Panc1 (cell line): ENCODE measurements around the gene ARL2BP. TPM values are rescaled to one million over a fixed set of nuclear protein-coding genes. Genes with fewer than 3 reads are reported as not detected.

Source experiments
- ATAC-seq: fragments of 200-7000 bp; cut with Tn5 transposase; 2 replicates; pipeline ENCODE4 v1.9.1; 2020; ENCODE audit warnings: mild to moderate bottlenecking, moderate library complexity
- BruUV-seq: library from RNA; stranded (reverse); fragments of 400-500 nt; replicated peaks from 2 replicates; lab custom pipeline; 2021; lab: Mats Ljungman, UMichigan
- CTCF ChIA-PET: fragments of 300-600 bp; sonication (Branson Sonifier 250); formaldehyde crosslinking; loops from one replicate; lab custom pipeline; 2022; ENCODE audit warnings: antibody characterized with exemption; lab: Charles Lee
- POLR2A ChIA-PET: fragments of 300-600 bp; sonication (Branson Sonifier 250); formaldehyde crosslinking; loops from one replicate; lab custom pipeline; 2022; ENCODE audit warnings: antibody characterized with exemption; lab: Charles Lee
- DNase-seq: peaks from one replicate; pipeline ENCODE4 v3.0.0-alpha.2; 2010; ENCODE audit warnings: low read depth, low spot score
- H3K27ac ChIP-seq: 2 replicates; pipeline ENCODE4 v1.5.1; 2011; ENCODE audit warnings: mild to moderate bottlenecking, low read length, inconsistent platforms
- H3K27me3 ChIP-seq: fragments of 200-500 bp; sonication (Bioruptor generic); 2 replicates; pipeline ENCODE4 v1.6.0; 2014; ENCODE audit warnings: low read length, inconsistent platforms; ENCODE audit not compliant: control insufficient read depth, insufficient read depth
- H3K36me3 ChIP-seq: fragments of 200-500 bp; sonication (Bioruptor generic); 2 replicates; pipeline ENCODE4 v1.5.1; 2014; ENCODE audit warnings: inconsistent platforms, mild to moderate bottlenecking, low read length, moderate library complexity; ENCODE audit not compliant: control insufficient read depth, insufficient read depth
- H3K4me1 ChIP-seq: 2 replicates; pipeline ENCODE4 v1.5.1; 2011; ENCODE audit warnings: inconsistent platforms, mild to moderate bottlenecking, low read length, moderate library complexity; ENCODE audit not compliant: control insufficient read depth, insufficient read depth
- H3K4me3 ChIP-seq, 2 experiments: 2 replicates each; pipeline ENCODE4 v1.5.1; 2011 to 2012; ENCODE audit warnings: low read depth in 2 of 2, low read length in 2 of 2, mild to moderate bottlenecking in 2 of 2, inconsistent platforms in 1 of 2, moderate library complexity in 1 of 2
- H3K9me3 ChIP-seq: fragments of 200-500 bp; sonication (Bioruptor generic); 2 replicates; pipeline ENCODE4 v1.5.1; 2014; ENCODE audit warnings: low read depth, mild to moderate bottlenecking, inconsistent platforms, low read length, moderate library complexity; ENCODE audit not compliant: control insufficient read depth, insufficient read depth
- CTCF ChIP-seq: fragments of 450-650 bp; IDR thresholded peaks from 2 replicates; pipeline ENCODE4 v1.5.1; 2017; ENCODE audit warnings: mild to moderate bottlenecking
- POLR2AphosphoS5 ChIP-seq: IDR thresholded peaks from 2 replicates; pipeline ENCODE4 v1.6.1; 2012; ENCODE audit warnings: mild to moderate bottlenecking, low read depth, low read length, moderate library complexity
- REST ChIP-seq, 2 experiments: IDR thresholded peaks; 2 replicates each; pipeline ENCODE4 v1.6.1; 2011 to 2012; ENCODE audit warnings: low read depth in 2 of 2, control low read depth in 1 of 2, low read length in 1 of 2, mild to moderate bottlenecking in 1 of 2, moderate library complexity in 1 of 2; ENCODE audit not compliant: insufficient read depth in 1 of 2
- SIN3A ChIP-seq: IDR thresholded peaks from 2 replicates; pipeline ENCODE4 v1.6.1; 2012; ENCODE audit warnings: low read depth, mild to moderate bottlenecking, low read length, moderate library complexity, borderline replicate concordance; ENCODE audit not compliant: insufficient read depth
- TCF7L2 ChIP-seq: IDR thresholded peaks from 2 replicates; pipeline ENCODE4 v1.6.1; 2011; ENCODE audit warnings: mild to moderate bottlenecking, low read depth, low read length, inconsistent platforms
- in situ Hi-C: cut with HindIII; loops from 2 replicates; pipeline ENCODE4 v1.10.0; 2016; ENCODE audit warnings: low sequenced_read_pairs, low pct_unique_long_range_greater_than_20kb
- intact Hi-C: fragments of 100-400 bp; cut with micrococcal nuclease; formaldehyde crosslinking; loops from one replicate; pipeline ENCODE4 v1.10.0; 2022; ENCODE audit not compliant: unreplicated experiment
- total RNA-seq: library from RNA; stranded (reverse); gene quantifications from one replicate; pipeline ENCODE4 v1.2.1, GENCODE V29; 2021; ENCODE audit not compliant: unreplicated experiment

Gene ARL2BP
- total RNA-seq, 1 experiment from 2014 or later, result 47.7 TPM

- CTCF ChIA-PET, result no interaction called here
- no peaks in the 10 kb centered on the region for H3K27me3 ChIP-seq
- H3K9me3 ChIP-seq, result no peaks in the 10 kb centered on the region
- BruUV-seq, result no TSS peak
- H3K4me3 ChIP-seq, result peak overlapping the region; percentile 65 to 68
- TF ChIP-seq POLR2AphosphoS5 (no peak), TCF7L2 (no peak), REST (IDR thresholded peaks at IDR 0.05; ENCODE audit: insufficient read depth in 1 of 2, low read depth in 2 of 2, low read length in 1 of 2) (no peak), CTCF (no peak)
- H3K4me1 ChIP-seq, result no peaks in the 10 kb centered on the region
- ATAC-seq, result no peak; the same call in 1 of the 2 replicates
- POLR2A ChIA-PET, result interaction anchor here (0.8 kb wide), 1 partner anchor 9 kb away, joined by 3 read pairs; no protein-coding TSS in a partner anchor
- no peak for DNase-seq
- H3K36me3 ChIP-seq, result peaks cover 8% of the 10 kb centered on the region
- in situ Hi-C loops, result no loop called here
- intact Hi-C loops, result no loop called here
- peak overlapping the region; percentile 78 for H3K27ac ChIP-seq
Measured at GRCh38 chr16:57245472-57246113, 534 bp downstream of the ARL2BP start.

GRCh38 chr16:57251352-57251751 is 6.3 kb downstream of the ARL2BP start:
- Histone ChIP-seq H3K36me3 (peaks cover 5% of the 10 kb centered on the region), H3K27ac (no peak overlapping the region), H3K9me3 (no peaks in the 10 kb centered on the region), H3K27me3 (no peaks in the 10 kb centered on the region), H3K4me1 (no peaks in the 10 kb centered on the region), H3K4me3 (no peak overlapping the region)
- ChIA-PET CTCF (no interaction called here), POLR2A (no interaction called here)
- DNase-seq, result no peak
- no TSS peak for BruUV-seq
- intact Hi-C loops (no loop called here), in situ Hi-C loops (no loop called here)
- TF ChIP-seq REST (IDR thresholded peaks at IDR 0.05; ENCODE audit: insufficient read depth in 1 of 2, low read depth in 2 of 2, low read length in 1 of 2), result no peak
- TF ChIP-seq SIN3A, result no peak
- TF ChIP-seq POLR2AphosphoS5, result no peak
- no peak for TF ChIP-seq TCF7L2
- no peak for TF ChIP-seq CTCF
- ATAC-seq, result no peak
